ENCODE data around the gene CLIP4.

Gene CLIP4

DNA sequence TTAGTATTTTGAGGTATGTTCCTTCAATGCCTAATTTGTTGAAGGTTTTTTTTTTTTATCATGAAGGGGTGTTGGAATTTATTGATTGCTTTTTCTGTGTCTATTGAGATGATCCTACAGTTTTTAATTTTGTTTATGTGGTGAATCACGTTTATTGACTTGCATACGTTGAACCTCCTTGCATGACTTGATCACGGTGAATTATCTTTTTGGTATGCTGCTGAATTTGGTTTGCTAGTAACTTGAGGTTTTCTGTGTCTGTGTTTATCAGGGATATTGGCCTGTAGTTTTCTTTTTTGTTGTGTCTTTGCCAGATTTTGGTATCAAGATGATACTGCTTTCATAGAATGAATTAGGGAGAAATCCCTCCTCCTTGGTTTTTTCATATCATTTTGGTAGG lies 23.9 kb downstream of the CLIP4 start:
- no peak for DNase-seq (ENCODE audit: low read depth in 2 of 2)

DNA sequence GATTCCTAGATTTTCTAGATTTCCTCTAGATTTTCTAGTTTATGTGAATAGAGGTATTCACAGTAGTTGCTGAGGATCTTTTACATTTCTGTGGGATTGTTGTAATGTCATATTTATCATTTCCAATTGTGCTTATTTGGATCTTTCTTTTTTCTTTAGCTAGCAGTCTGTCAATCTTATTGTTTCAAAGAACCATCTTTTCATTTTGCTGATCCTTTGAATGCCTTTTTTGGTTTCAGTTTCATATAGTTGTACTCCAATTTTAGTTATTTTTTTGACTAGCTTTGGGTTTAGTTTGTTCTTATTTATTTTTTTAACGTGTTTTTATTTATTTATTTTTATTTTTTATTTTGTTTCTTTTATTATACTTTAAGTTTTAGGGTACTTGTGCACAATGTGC lies 24.5 kb downstream of the CLIP4 start:
- DNase-seq (ENCODE audit: low read depth in 2 of 2): no peak

DNA sequence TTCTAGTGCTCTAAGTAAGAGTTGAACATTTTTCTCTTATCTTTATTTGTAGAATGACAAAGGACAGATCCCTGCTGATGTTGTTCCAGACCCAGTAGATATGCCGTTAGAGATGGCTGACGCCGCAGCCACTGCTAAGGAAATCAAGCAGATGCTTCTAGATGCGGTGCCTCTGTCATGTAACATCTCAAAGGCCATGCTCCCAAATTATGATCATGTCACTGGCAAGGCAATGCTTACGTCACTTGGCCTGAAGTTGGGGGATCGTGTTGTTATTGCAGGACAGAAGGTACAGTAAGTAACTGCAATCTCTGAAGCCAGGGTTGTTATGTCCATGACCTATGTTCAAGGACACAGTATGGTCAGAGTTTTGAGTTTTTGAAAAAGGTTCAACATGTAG lies 28.4 kb downstream of the CLIP4 start:
- DNase-seq (ENCODE audit: low read depth in 2 of 2): no peak

DNA sequence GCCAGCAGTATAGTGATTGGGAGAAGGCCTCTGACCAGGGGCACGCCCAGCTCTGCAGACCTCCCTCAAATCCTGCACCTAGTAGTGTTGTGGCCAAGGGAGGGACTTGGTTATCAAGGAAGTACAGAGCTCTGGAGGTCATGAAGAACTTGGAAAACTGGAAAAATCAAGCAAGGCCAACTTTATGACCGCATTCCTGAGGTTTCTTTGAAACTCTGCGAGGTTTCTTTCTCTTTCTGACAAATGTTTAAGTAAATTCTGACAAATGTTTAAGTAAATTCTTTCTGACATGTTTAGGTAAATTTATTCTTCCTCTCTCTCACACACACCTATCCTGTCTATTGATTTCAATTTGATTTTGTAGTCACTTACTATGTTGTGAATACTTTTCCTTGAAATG lies 31.0 kb downstream of the CLIP4 start:
- DNase-seq (ENCODE audit: low read depth in 2 of 2): no peak

DNA sequence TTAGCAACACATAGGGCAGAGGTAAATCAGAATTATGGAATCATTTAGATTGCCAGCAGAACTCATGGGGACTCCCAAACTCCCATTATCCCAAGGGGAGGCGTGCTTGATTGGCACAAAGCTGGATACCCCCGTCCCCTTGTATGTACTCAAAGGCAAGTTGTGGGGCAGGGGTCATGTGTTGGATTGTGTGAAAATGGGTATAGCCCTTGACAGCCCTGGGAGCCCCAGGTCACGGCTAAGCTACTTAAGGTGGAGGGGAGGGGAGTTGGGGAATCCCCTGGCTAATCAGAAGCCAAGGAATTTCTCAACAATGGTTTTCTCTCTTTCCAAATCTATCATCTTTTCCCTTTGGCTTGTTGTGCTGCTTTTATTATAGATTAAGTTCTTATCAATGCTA lies 32.7 kb downstream of the CLIP4 start:
- DNase-seq (ENCODE audit: low read depth in 2 of 2): no peak

DNA sequence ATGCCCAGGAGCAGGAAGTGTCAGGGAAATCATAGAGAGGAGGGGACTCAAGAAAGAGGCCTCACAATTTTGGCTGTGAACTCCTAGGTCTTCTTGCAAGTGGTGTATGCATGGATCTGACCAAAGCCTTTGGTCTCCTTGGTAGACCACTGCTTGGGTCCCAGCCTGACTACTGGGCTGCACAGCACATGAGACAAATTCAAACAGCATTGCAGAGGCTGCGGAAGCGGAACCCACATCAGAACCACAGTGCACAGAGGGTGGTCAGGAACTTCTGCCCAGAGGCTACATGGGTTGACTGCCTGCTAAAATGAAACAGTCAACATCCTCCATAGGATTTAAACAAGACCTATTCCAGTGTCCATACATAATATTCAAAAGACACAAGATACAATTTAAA lies 39.4 kb downstream of the CLIP4 start:
- no peak for DNase-seq (ENCODE audit: low read depth in 2 of 2)

DNA sequence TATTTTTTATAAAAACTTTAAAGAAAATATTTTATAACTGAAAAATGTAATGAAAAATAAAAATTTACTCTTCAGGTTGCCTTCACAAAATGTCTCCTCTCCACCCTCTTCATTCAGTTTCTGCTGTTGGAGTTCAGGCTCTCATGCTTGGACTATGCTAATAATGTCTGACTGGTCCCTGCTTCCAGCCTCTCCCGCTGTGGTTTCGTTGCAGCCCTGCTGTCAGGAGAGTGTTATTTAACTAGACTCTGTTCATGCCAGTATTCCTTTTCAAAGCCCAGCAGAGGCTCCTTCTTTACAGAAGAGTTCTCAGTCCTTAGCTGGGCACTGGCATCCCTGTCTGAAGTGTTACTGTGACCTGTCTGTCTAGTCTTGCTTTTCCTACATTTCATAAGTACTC lies 40.4 kb downstream of the CLIP4 start:
- DNase-seq (ENCODE audit: low read depth in 2 of 2): no peak

DNA sequence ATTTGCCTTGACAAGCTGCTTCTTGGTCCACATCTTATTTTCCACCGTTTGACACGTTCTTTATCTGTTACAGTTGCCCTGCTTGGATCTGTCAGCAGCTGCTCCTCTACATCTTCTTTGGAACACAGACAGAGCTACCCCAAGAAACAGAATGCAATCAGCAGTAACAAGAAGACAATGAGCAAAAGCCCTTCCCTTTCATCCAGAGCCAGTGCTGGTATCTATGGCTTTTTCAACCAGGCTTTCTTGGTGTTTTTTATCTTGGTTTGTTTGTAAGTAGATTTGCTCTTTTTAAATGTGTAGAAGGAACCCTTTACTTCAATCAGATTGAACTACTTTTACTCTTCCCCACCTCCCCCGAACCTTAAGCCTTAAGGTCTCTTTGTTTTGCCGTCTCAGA lies 41.9 kb downstream of the CLIP4 start:
- no peak for DNase-seq (ENCODE audit: low read depth in 2 of 2)

DNA sequence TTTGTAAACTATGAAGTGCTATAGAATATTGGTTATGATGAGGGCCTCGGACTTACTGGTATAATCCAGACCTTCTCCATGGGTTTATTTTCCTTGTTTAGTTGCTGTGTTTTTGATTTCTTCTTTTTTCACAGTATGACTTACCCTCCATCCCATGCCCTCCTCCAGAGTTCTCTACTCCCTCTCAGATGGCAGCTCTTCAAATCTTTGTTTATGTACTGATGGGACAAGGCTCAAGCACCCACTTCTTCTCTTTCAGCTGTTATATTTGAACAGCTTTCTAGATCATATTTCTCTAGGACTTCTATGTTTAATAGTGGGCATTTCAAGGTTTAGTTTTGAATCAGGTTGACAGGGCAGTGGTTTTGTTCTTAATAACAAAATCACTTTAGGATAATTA lies 43.9 kb downstream of the CLIP4 start:
- no peak for DNase-seq (ENCODE audit: low read depth in 2 of 2)

DNA sequence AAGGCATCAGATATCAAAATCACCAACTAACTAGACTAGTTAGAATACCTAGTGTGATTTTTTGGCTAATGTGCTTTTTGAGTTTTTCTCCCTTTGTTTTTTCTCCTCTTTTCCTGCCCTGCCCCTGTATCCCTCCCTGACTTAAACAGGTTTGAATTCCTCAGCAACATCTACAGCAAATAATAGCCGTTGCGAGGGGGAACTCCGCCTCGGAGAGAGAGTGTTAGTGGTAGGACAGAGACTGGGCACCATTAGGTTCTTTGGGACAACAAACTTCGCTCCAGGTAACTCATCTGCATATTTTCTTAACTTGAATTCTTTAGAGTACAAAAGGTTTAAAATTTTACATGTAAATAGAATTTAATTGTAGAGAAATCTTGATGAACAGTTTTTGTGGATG lies 45.0 kb downstream of the CLIP4 start:
- no peak for DNase-seq (ENCODE audit: low read depth in 2 of 2)

DNA sequence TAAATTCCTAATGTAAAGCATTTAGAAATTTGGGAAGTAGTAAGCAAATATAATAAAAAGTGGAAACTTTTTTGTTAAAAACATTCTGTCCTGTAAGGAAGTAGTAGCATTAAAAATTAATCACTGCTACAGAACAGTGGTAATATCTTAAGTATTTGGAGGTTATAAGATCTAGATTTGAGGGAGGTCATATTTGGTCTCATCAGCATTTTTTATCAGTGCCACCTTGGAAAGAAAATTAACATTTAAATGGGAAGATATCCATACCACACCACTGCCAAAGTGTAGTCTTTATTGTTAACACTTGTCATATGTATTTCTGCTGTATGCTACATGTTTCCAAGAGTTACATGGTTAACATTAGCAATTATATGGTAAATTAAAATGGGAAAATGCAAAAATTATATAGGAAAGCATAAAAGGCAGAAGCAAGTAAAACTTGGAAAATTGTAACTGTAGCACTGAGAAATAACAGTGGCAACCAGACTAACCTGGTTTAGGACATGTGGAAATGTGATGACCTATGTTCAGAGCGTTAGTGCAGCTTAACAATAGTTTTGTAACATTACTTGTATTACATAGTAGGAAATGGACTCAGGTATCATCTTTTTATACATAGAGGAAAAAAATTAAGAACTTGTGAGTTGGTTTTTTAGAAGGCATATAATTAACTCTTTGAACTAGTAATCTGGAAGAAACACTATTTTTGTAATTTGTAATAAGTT lies 47.2 kb downstream of the CLIP4 start:
- DNase-seq (ENCODE audit: low read depth in 2 of 2): no peak

DNA sequence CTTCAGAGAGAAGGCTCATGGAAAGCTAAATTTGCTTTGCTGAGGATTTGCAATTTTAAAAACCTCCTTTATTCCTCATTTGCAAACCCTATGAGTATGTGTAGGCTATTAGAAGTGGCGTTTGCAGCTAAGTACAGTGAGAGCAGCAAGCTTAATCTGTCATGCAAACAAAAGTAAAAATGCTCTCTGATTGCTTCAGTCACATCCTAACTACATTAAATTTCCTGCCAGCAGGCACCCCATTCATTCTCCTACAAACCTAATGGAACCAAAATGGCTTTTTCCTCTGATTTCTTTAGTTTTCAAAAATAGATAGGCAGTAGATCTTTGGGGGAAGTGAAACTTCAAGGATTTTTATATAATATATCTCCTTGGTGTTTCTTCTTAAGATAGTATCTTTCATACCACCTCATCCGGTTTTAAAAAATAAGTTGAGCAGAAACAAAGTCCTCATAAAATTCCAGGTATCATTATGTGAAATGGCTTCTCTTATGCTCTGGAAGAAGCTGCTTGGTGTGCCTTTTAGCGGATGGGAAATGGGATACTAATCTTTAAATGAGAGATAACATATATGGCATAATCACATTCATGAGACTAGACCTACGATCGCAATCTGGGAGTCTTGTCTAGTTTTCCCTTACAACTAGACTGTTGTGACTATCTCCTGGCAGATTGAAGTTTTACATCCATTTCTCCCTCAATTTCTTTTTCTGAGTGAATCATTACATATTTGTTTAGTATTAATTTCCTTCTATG lies 49.1 kb downstream of the CLIP4 start:
- DNase-seq (ENCODE audit: low read depth in 2 of 2): no peak

DNA sequence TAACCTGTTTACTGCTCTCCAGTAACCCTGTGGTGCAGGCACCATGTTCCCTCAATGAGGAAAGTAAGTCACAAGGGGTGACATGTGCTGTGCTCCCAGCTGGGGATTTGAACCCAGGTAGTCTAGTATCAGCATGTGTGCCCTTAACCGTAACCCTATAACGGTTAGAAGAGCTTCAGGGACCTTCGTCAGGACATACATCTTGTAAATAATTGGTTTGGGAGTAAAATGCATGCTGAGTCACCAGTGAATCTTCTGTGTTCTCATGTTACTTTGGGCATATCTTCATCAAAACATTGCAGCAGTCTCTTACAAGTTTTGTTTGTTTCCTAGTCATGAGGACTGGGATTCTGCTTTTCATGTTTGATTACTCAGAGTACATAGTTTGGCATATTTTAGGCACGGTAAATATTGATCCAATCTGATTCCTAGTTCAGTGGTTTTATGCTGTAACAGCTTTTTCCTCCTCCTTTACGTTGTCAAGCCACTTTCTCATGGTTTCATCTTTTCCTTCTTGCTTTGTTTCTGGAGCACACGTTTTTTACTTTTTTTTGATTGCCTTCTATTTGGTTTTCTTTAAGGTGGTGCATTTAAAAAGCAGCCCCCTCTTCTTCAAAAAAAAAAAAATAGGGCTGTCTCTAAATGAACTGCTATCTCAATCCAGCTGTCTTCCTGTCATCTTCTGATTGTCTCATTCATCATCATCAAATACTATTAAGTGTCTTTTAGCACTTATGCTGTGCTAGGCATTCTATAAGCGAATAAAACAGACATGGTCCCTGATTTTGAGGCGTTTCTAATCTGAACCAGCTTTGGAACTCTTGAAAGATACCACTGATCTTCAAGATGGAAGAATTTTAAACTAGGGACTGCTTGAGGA lies 50.4 kb downstream of the CLIP4 start:
- DNase-seq (ENCODE audit: low read depth in 2 of 2): no peak

DNA sequence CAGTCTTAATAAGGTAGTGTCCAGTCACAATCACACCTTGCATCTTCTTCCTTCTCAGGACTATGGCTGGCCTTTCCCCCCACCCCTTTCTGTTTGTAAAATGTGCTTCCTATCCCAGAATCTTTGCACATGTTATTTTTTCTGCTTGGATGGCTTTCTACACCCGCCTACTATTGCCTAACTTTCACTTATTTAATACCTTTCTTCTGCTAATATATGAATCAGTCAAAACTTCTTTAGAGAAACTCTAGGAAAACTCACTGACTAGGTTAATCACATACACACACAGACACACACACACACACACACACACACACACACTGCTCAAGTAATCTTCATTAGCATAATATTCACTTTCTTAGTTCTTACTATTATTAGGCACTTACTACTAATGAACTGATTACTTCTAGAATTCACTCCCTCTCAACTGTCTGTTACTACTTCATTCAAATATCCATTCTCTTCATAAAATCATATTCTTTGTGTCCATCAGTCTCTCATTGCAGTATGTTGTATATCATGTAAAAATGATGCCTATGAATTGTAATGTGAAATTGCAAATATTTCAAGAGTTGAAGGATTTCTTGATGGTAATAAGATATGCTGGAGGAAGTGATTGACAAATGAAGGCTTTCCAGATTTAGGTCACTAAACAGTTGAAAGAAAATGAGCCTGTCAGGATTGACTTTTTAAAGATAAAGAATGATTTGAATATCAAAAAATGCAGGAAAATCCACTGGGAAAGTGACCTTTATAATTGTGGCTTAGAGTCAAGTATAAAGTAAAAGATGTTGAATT lies 51.2 kb downstream of the CLIP4 start:
- DNase-seq (ENCODE audit: low read depth in 2 of 2): no peak

DNA sequence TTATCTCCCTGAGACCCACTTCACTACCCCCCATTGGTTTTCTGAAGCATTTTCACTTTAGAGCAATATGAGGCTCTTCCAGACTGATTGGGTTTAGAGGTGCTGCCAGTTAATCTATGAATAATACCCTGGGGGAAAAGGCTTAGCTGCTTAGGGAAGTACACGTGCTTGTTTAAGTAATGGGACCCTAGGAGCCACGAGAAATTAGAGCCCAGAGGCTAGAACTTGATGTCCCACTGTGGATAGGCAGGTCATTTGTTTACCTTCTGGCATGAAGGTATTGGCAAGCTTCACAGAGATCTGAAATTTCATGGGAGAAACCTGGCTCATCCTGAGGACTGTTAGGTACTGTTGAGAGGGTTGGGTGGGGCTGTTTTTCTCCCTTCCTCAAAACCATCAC lies 59.7 kb downstream of the CLIP4 start:
- no peak for DNase-seq (ENCODE audit: low read depth in 2 of 2)

DNA sequence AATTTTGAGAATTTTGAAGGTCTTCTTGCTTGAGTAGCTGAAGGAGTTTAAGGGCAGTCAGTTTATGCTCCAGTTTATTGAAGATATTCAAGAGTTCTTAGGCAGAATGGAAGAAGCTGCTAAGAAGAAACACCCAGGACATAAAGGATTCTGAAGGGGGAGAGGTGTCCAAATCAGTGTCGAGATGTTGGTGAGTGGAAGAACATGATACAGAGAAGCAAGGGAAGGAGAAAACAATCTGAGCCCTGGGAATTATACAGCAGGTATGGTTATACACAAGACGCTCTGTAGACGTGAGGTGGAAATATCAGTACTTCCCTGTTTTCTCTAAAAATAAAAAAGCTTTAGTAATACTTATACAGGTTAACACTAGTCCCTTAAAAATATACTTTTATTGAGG lies 60.1 kb downstream of the CLIP4 start:
- DNase-seq (ENCODE audit: low read depth in 2 of 2): no peak

DNA sequence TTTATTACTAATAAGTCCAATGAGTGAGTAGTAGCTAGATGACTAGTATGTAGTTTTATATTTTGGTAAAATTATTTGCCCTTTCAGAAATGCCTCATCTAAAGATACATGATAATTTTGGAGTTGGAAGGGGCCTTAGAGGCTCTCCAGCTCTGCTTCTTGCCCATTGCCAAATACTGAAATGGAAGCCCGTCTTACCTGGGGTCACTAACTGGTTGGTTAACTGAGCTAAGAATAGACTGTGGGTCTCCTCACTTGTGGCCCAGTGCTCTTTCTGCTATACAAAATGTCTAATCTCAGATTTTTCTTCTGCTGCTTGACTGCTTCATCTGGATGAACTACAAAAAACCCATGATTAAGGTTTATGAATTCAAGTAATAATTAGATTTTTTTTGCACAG lies 67.1 kb downstream of the CLIP4 start:
- DNase-seq (ENCODE audit: low read depth in 2 of 2): no peak

DNA sequence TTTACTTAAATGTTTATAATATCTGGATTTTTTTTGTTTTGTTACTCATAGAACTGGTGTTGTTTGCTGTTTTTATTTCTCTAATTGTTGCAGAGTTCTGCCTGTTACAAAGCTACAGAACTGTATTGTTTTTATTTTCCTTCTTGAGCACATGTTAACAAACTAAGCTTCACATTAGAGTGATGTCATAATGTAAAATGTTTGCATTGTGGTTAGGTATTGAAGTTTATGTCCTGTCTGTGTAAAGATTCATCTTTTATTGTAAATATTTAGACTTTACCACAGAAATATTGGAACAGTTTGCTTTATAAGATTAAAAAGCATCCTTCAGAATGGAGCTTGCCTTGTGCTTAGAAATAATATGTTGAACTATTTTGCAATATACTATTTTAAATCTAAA lies 67.7 kb downstream of the CLIP4 start:
- no peak for DNase-seq (ENCODE audit: low read depth in 2 of 2)

DNA sequence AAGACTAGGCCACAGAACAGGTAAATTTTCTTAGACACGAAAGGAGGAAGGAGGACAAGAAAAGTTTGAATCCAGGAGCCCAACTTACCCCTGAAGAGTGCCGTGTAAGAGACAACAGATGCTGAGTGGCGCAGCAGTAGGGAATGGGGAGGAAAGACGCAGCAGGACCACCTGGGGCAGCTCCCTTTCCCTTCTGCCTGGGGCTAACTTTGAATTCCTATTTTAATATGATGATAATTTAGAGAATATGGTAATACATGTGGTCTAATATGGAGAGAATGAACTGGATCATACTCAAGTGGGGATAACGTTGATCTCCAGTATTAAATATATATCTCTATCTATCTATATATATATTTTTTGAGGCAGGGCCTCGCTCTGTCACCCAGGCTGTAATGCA lies 69.3 kb downstream of the CLIP4 start:
- no peak for DNase-seq (ENCODE audit: low read depth in 2 of 2)

DNA sequence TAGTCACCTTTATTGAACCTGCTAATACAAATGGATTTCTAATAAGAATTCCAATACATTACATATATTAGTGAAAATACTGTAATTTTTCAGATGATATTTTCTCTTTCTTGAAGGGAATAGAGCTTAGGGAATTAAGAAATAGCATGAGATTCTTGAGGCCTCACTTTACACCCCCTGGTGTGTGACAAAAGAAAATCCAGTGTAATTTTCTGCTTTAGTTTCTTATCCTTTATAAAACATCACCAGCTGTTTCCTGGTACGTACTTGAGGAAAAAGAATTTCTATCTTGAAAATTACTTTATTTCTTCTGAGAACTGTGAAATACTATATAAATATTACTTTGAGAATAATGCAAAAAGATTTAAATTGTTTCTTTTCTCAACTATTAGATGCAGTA lies 71.6 kb downstream of the CLIP4 start:
- no peak for DNase-seq (ENCODE audit: low read depth in 2 of 2)

DNA sequence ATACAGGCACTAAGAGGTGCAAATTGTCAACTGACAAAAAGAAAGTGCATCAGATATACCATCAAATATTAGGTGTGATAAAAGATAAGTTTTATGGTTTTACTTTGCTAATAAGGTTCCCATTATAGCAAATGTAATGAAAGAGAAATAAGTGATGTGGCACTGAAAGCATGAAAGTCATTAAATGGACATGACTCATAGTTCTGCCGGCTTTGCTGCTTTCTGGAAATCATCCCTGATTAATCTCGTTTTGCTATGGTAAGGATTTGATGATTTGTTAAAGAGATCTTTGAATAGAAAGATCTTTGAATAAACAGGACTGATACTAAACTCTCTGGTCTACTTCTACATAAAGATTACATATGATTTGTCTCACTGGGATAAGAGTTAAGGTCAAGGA lies 72.7 kb downstream of the CLIP4 start:
- DNase-seq (ENCODE audit: low read depth in 2 of 2): no peak

DNA sequence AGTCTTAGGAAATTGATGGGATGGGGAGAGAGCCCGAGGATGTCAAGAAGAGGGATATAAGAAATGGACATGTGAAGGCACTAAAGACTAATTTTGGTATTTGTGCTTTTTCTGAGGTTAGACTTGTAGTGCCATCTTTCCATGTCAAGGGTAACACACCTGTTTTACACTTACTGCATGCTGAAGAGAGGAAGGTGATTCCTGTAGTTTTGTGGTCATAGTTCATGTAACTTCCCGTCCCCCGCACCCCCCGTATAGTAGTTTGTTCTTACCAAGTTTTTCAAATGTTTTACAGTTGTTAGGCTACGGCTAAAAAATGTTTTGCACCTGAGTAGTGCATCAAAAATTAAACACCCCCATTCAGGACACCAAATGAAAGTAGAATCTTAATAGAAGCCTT lies 73.8 kb downstream of the CLIP4 start:
- no peak for DNase-seq (ENCODE audit: low read depth in 2 of 2)
